Left lung (tissue), 10 donors: ENCODE data around the gene INPP5D. TPM values are rescaled to one million over a fixed set of nuclear protein-coding genes. Genes with fewer than 3 reads are reported as not detected.

Experiments used
- ATAC-seq: fragments of 200-7000 bp; cut with Tn5 transposase; one replicate; pipeline ENCODE4 v1.9.1; 2020; ENCODE audit warnings: moderate library complexity
- DNase-seq, 4 donors: peaks; one replicate each; pipeline ENCODE4 v3.0.0-alpha.2; 2013 to 2020
- H3K27ac ChIP-seq, 2 donors: fragments of 200-600 bp; sonication (generic) in 1 of 2; one replicate each; pipeline versions ENCODE4 v1.5.0 to v1.8.0; 2020 to 2021
- H3K27me3 ChIP-seq, 2 donors: fragments of 200-600 bp; sonication (generic) in 1 of 2; one replicate each; pipeline versions ENCODE4 v1.5.0 to v1.8.0; 2020 to 2021
- H3K36me3 ChIP-seq, 2 donors: fragments of 200-600 bp; sonication (generic) in 1 of 2; one replicate each; pipeline versions ENCODE4 v1.5.0 to v1.8.0; 2020 to 2021
- H3K4me1 ChIP-seq, 2 donors: fragments of 200-600 bp; one replicate each; pipeline ENCODE4 v1.8.0; 2021
- H3K4me3 ChIP-seq, 2 donors: fragments of 200-600 bp; sonication (generic) in 1 of 2; one replicate each; pipeline versions ENCODE4 v1.5.0 to v1.8.0; 2020 to 2021; ENCODE audit warnings: mild to moderate bottlenecking in 1 of 2
- H3K9me3 ChIP-seq, 2 donors: fragments of 200-600 bp; sonication (generic) in 1 of 2; one replicate each; pipeline versions ENCODE4 v1.5.0 to v1.8.0; 2020 to 2021
- CTCF ChIP-seq, 2 donors: fragments of 200-600 bp; sonication (generic) in 1 of 2; IDR thresholded peaks; one replicate each; pipeline versions ENCODE4 v1.5.0 to v1.8.0; 2021; ENCODE audit warnings: antibody characterized with exemption in 2 of 2
- intact Hi-C, 2 donors: fragments of 100-400 bp; cut with DNase I; formaldehyde crosslinking; loops; one replicate each; pipeline versions ENCODE4 v1.11.2 to v1.14.2; 2022
- polyA plus RNA-seq, 6 donors: library from polyadenylated mRNA; unstranded; fragments of 120-200 nt; gene quantifications; one replicate each; pipeline ENCODE4 v1.2.1, GENCODE V29; 2013; ENCODE audit not compliant: insufficient read length in 6 of 6
- total RNA-seq, 2 donors: library from RNA; stranded (reverse); fragmentation: NEBNext Ultra II Directional; extraction: Animal tissue kit (Norgen Biotek cat#: 25700); gene quantifications; one replicate each; pipeline ENCODE4 v1.2.1, GENCODE V29; 2021
- donor health status: DM: no; HTN: yes; CAD: no.
- donor health status: DM: no; HTN: no; CAD: no.

The INPP5D gene
- total and polyA plus RNA-seq, 8 donors, result 10.8 to 40.5 (median 15.0) TPM

GRCh38 chr2:233085037-233085838, 25.1 kb downstream of the INPP5D start:
- no peak for TF ChIP-seq CTCF (IDR thresholded peaks at IDR 0.05)
- ATAC-seq, result no peak
- Histone ChIP-seq H3K27ac (peak overlapping the region; percentile 33 to 96), H3K4me1 (peaks cover 11 to 86% of the 10 kb centered on the region in 2 donors), H3K36me3 (no peaks in the 10 kb centered on the region), H3K27me3 (no peaks in the 10 kb centered on the region), H3K9me3 (no peaks in the 10 kb centered on the region), H3K4me3 (no peak overlapping the region)
- no peak for DNase-seq
- intact Hi-C loops, result no loop called here

GRCh38 chr2:233085839-233086150, 25.7 kb downstream of the INPP5D start:
- TF ChIP-seq CTCF (IDR thresholded peaks at IDR 0.05), result no peak
- no peaks in the 10 kb centered on the region for H3K36me3 ChIP-seq
- no peaks in the 10 kb centered on the region for H3K9me3 ChIP-seq
- no peak for DNase-seq
- no peak overlapping the region for H3K4me3 ChIP-seq
- peak overlapping the region in 1 of 2 donors; percentile 96 for H3K27ac ChIP-seq
- no peak for ATAC-seq
- H3K27me3 ChIP-seq, result no peaks in the 10 kb centered on the region
- H3K4me1 ChIP-seq, result peaks cover 11 to 83% of the 10 kb centered on the region in 2 donors
- intact Hi-C loops, result no loop called here

- ATAC-seq, result no peak
- Histone ChIP-seq H3K9me3 (no peaks in the 10 kb centered on the region), H3K4me3 (no peak overlapping the region), H3K36me3 (no peaks in the 10 kb centered on the region), H3K27me3 (no peaks in the 10 kb centered on the region), H3K27ac (peak overlapping the region; percentile 46 to 96), H3K4me1 (peaks cover 10 to 83% of the 10 kb centered on the region in 2 donors)
- intact Hi-C loops, result no loop called here
- no peak for DNase-seq
- TF ChIP-seq CTCF (IDR thresholded peaks at IDR 0.05), result no peak
These were observed 27.6 kb downstream of the INPP5D start for GRCh38 chr2:233087713-233088112.

- H3K36me3 ChIP-seq, result no peaks in the 10 kb centered on the region
- peaks cover 0 to 76% of the 10 kb centered on the region in 2 donors for H3K4me1 ChIP-seq
- no peaks in the 10 kb centered on the region for H3K9me3 ChIP-seq
- ATAC-seq, result no peak
- DNase-seq, result no peak
- TF ChIP-seq CTCF (IDR thresholded peaks at IDR 0.05), result no peak
- H3K4me3 ChIP-seq, result no peak overlapping the region
- intact Hi-C loops, result no loop called here
- H3K27ac ChIP-seq, result peak overlapping the region; percentile 10 to 96
- H3K27me3 ChIP-seq, result no peaks in the 10 kb centered on the region
These were observed 28.8 kb downstream of the INPP5D start for GRCh38 chr2:233088972-233089345.

- DNase-seq, result no peak
- no peak for ATAC-seq
- Histone ChIP-seq H3K27ac (no peak overlapping the region), H3K9me3 (no peaks in the 10 kb centered on the region), H3K4me1 (peaks cover 0 to 71% of the 10 kb centered on the region in 2 donors), H3K4me3 (no peak overlapping the region), H3K36me3 (no peaks in the 10 kb centered on the region), H3K27me3 (no peaks in the 10 kb centered on the region)
- intact Hi-C loops, result no loop called here
- TF ChIP-seq CTCF (IDR thresholded peaks at IDR 0.05), result no peak
These were observed 29.7 kb downstream of the INPP5D start for GRCh38 chr2:233089851-233090250.
